GM12891 (cell line): ENCODE measurements around the gene FUOM.

Experiments used
- DNase-seq: peaks from one replicate; pipeline ENCODE4 v3.0.0; 2011; ENCODE audit warnings: low spot score; ENCODE audit not compliant: insufficient read length
- FAIRE-seq: peaks from 2 replicates; lab custom pipeline; 2011; peaks lifted over from hg19 to GRCh38; lab: Jason Lieb, UNC
- PAX5 ChIP-seq: IDR thresholded peaks from 2 replicates; pipeline ENCODE4 v1.6.1; 2011; ENCODE audit warnings: low read length, moderate library complexity, mild to moderate bottlenecking; ENCODE audit not compliant: insufficient read depth, severe bottlenecking
- POLR2A ChIP-seq: IDR thresholded peaks from 2 replicates; pipeline ENCODE4 v1.6.1; 2011; ENCODE audit warnings: low read depth, low read length, control low read depth
- POLR2AphosphoS5 ChIP-seq: IDR thresholded peaks from 2 replicates; pipeline ENCODE4 v1.6.1; 2011; ENCODE audit warnings: low read depth, low read length, control low read depth
- POU2F2 ChIP-seq: IDR thresholded peaks from 2 replicates; pipeline ENCODE4 v1.6.1; 2011; ENCODE audit warnings: low read depth, mild to moderate bottlenecking, control low read depth, low read length, moderate library complexity
- SPI1 ChIP-seq: IDR thresholded peaks from 2 replicates; pipeline ENCODE4 v1.6.1; 2011; ENCODE audit warnings: low read depth, low read length, control low read depth
- TAF1 ChIP-seq: IDR thresholded peaks from 2 replicates; pipeline ENCODE4 v1.6.1; 2011; ENCODE audit warnings: low read depth, low read length, control low read depth

The FUOM gene

GRCh38 chr10:133332936-133333699, 24.7 kb downstream of the FUOM start:
- DNase-seq, result no peak
- FAIRE-seq, result no peak
- no peak for TF ChIP-seq POU2F2
- no peak for TF ChIP-seq TAF1
- no peak for TF ChIP-seq SPI1
- no peak for TF ChIP-seq POLR2A
- no peak for TF ChIP-seq PAX5
- no peak for TF ChIP-seq POLR2AphosphoS5

- DNase-seq (peak; percentile 93), FAIRE-seq (peak; percentile 90)
- TF ChIP-seq PAX5, result peak; percentile 1
- no peak for TF ChIP-seq TAF1
- TF ChIP-seq POLR2A, result no peak
- TF ChIP-seq POU2F2, result no peak
These were observed 28.2 kb downstream of the FUOM start for GRCh38 chr10:133329491-133330202.

- no peak for FAIRE-seq
- TF ChIP-seq TAF1 (no peak), SPI1 (no peak)
- DNase-seq, result no peak
These were observed 29.2 kb downstream of the FUOM start for GRCh38 chr10:133328358-133329343.

- DNase-seq (no peak), FAIRE-seq (no peak)
- no peak for TF ChIP-seq TAF1
These were observed 30.0 kb downstream of the FUOM start for GRCh38 chr10:133327651-133328357.

- FAIRE-seq (no peak), DNase-seq (no peak)
- TF ChIP-seq POLR2A (no peak), SPI1 (no peak), POU2F2 (no peak), PAX5 (no peak), TAF1 (no peak), POLR2AphosphoS5 (no peak)
These were observed 30.8 kb downstream of the FUOM start for GRCh38 chr10:133326745-133327650.

- no peak for TF ChIP-seq SPI1
- no peak for TF ChIP-seq POLR2A
- no peak for TF ChIP-seq TAF1
- no peak for TF ChIP-seq PAX5
- TF ChIP-seq POU2F2, result no peak
- no peak for TF ChIP-seq POLR2AphosphoS5
- FAIRE-seq (no peak), DNase-seq (no peak)
These were observed 31.6 kb downstream of the FUOM start for GRCh38 chr10:133326223-133326551.

GRCh38 chr10:133325440-133326222, 32.2 kb downstream of the FUOM start:
- FAIRE-seq, result no peak
- TF ChIP-seq TAF1, result no peak
- TF ChIP-seq POLR2AphosphoS5, result no peak
- TF ChIP-seq POLR2A, result no peak
- TF ChIP-seq PAX5, result no peak
- no peak for TF ChIP-seq POU2F2
- TF ChIP-seq SPI1, result no peak
- DNase-seq, result no peak

GRCh38 chr10:133324857-133325260, 33.0 kb downstream of the FUOM start:
- no peak for FAIRE-seq
- TF ChIP-seq SPI1 (no peak), PAX5 (no peak), POLR2AphosphoS5 (no peak)
- no peak for DNase-seq
